ENCODE data around the gene SMIM23.

DNA sequence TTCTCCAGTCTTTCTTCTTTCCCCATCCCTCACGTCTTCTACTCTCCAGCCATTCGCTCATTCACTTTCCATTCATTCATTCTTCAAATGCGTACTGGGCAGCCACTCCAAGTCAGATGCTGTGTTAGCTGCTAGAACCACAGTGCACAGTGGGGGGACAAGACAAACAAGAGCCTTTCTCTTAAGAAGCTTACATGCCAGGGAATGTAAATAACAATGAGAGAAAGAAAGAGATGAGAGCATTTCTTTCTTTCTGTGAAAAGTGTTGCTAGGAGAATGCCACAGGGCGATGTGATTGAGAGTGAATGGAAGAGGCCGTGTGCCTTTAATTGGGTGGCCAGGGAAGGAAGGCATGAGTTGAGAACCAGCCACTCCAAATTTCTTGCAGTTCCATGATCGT is 46.3 kb upstream of the SMIM23 start:
- TF ChIP-seq, protein P1, sequence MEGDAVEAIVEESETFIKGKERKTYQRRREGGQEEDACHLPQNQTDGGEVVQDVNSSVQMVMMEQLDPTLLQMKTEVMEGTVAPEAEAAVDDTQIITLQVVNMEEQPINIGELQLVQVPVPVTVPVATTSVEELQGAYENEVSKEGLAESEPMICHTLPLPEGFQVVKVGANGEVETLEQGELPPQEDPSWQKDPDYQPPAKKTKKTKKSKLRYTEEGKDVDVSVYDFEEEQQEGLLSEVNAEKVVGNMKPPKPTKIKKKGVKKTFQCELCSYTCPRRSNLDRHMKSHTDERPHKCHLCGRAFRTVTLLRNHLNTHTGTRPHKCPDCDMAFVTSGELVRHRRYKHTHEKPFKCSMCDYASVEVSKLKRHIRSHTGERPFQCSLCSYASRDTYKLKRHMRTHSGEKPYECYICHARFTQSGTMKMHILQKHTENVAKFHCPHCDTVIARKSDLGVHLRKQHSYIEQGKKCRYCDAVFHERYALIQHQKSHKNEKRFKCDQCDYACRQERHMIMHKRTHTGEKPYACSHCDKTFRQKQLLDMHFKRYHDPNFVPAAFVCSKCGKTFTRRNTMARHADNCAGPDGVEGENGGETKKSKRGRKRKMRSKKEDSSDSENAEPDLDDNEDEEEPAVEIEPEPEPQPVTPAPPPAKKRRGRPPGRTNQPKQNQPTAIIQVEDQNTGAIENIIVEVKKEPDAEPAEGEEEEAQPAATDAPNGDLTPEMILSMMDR (tag by site-specific recombination; IDR thresholded peaks at IDR 0.05), result no peak
- no peak for TF ChIP-seq ZNF114 (tag by site-specific recombination; IDR thresholded peaks at IDR 0.05)
- no peak for TF ChIP-seq YY1 (tag by site-specific recombination; IDR thresholded peaks at IDR 0.05)
- TF ChIP-seq ZNF585B (tag by site-specific recombination; IDR thresholded peaks at IDR 0.05), result no peak

Measured in HEK293 (cell line).